WTC11 (cell line): ENCODE measurements around the gene MARCHF11. TPM values are rescaled to one million over a fixed set of nuclear protein-coding genes. Genes with fewer than 3 reads are reported as not detected.

Source experiments
- ATAC-seq: fragments of 200-7000 bp; cut with Tn5 transposase; 2 replicates; pipeline ENCODE4 v1.10.0; 2021; ENCODE audit warnings: mild to moderate bottlenecking, moderate library complexity
- CTCF ChIA-PET: fragments of 300-600 bp; sonication (Branson Sonifier 250); formaldehyde crosslinking; loops from one replicate; lab custom pipeline; 2021; ENCODE audit warnings: antibody characterized with exemption; lab: Charles Lee
- POLR2A ChIA-PET: fragments of 350-600 bp; sonication (Branson Sonifier 250); formaldehyde crosslinking; loops from one replicate; lab custom pipeline; 2021; ENCODE audit warnings: antibody characterized with exemption; lab: Charles Lee
- DNase-seq: peaks from one replicate; pipeline ENCODE4 v3.0.0; 2021; ENCODE audit warnings: low spot score
- H3K27ac Mint-ChIP-seq: 2 replicates; pipeline ENCODE4 v1.8.0; 2021; ENCODE audit warnings: mixed read lengths
- H3K27me3 Mint-ChIP-seq: 2 replicates; pipeline ENCODE4 v1.8.0; 2021; ENCODE audit warnings: low read depth, mild to moderate bottlenecking, moderate library complexity, mixed read lengths
- H3K36me3 Mint-ChIP-seq: 2 replicates; pipeline ENCODE4 v1.8.0; 2021; ENCODE audit warnings: mixed read lengths
- H3K4me1 Mint-ChIP-seq: 2 replicates; pipeline ENCODE4 v1.8.0; 2022; ENCODE audit warnings: mixed read lengths
- H3K4me3 Mint-ChIP-seq: 2 replicates; pipeline ENCODE4 v1.8.0; 2021; ENCODE audit warnings: mild to moderate bottlenecking, moderate library complexity, mixed read lengths
- H3K9me3 Mint-ChIP-seq: 2 replicates; pipeline ENCODE4 v1.8.0; 2021; ENCODE audit warnings: mixed read lengths
- CBFB ChIP-seq: sonication (generic); formaldehyde crosslinking; IDR thresholded peaks from 2 replicates; pipeline ENCODE4 v1.8.1; 2022; ENCODE audit warnings: mild to moderate bottlenecking, low read depth, missing genetic modification reagents
- CREM ChIP-seq: sonication (generic); formaldehyde crosslinking; IDR thresholded peaks from 2 replicates; pipeline ENCODE4 v1.8.1; 2022; ENCODE audit warnings: mild to moderate bottlenecking, missing genetic modification reagents, moderate library complexity
- ELF4 ChIP-seq: sonication (generic); formaldehyde crosslinking; IDR thresholded peaks from 2 replicates; pipeline ENCODE4 v1.8.1; 2022; ENCODE audit warnings: low read depth, mild to moderate bottlenecking, moderate library complexity, missing genetic modification reagents
- ETV6 ChIP-seq: sonication (generic); formaldehyde crosslinking; IDR thresholded peaks from 2 replicates; pipeline ENCODE4 v1.8.1; 2022; ENCODE audit warnings: mild to moderate bottlenecking, missing genetic modification reagents
- GRHL2 ChIP-seq: fragments of 250-450 bp; sonication (Bioruptor Pico); IDR thresholded peaks from 2 replicates; pipeline ENCODE4 v1.8.0; 2022; ENCODE audit warnings: mild to moderate bottlenecking, moderate library complexity; ENCODE audit not compliant: insufficient replicate concordance, severe bottlenecking
- HMGA2 ChIP-seq: fragments of 250-450 bp; sonication (Bioruptor Pico); IDR thresholded peaks from 2 replicates; pipeline ENCODE4 v1.4.0; 2021; ENCODE audit warnings: mild to moderate bottlenecking, moderate library complexity
- IRF2 ChIP-seq: sonication (generic); formaldehyde crosslinking; IDR thresholded peaks from 2 replicates; pipeline ENCODE4 v1.8.0; 2022; ENCODE audit warnings: low read depth, missing genetic modification reagents, borderline replicate concordance
- SMAD4 ChIP-seq: sonication (generic); formaldehyde crosslinking; IDR thresholded peaks from 2 replicates; pipeline ENCODE4 v1.8.0; 2022; ENCODE audit warnings: mild to moderate bottlenecking, missing genetic modification reagents
- TEAD4 ChIP-seq: sonication (generic); formaldehyde crosslinking; IDR thresholded peaks from 2 replicates; pipeline ENCODE4 v1.8.0; 2022; ENCODE audit warnings: mild to moderate bottlenecking, missing genetic modification reagents
- ZNF121 ChIP-seq: sonication (generic); formaldehyde crosslinking; IDR thresholded peaks from 2 replicates; pipeline ENCODE4 v1.8.0; 2023; ENCODE audit warnings: missing genetic modification reagents
- ZNF317 ChIP-seq: sonication (generic); formaldehyde crosslinking; IDR thresholded peaks from 2 replicates; pipeline ENCODE4 v1.8.1; 2023; ENCODE audit warnings: low read depth, mild to moderate bottlenecking, moderate library complexity, missing genetic modification reagents, borderline replicate concordance
- ZNF416 ChIP-seq: fragments of 250-450 bp; sonication (Bioruptor Pico); IDR thresholded peaks from 2 replicates; pipeline ENCODE4 v1.9.0; 2021; ENCODE audit warnings: mild to moderate bottlenecking, inconsistent platforms
- total RNA-seq: library from RNA; stranded (reverse); gene quantifications from 3 replicates; pipeline ENCODE4 v1.2.3, GENCODE V29; 2021
- TF ChIP-seq, protein P1 (sequence below): sonication (generic); formaldehyde crosslinking; IDR thresholded peaks from 2 replicates; pipeline ENCODE4 v1.8.0; 2022; ENCODE audit warnings: mild to moderate bottlenecking, missing genetic modification reagents
- TF ChIP-seq, protein P2 (sequence below): sonication (generic); formaldehyde crosslinking; conservative IDR thresholded peaks from 2 replicates; pipeline ENCODE4 v1.8.1; 2022; ENCODE audit warnings: mild to moderate bottlenecking, missing genetic modification reagents
- TF ChIP-seq, protein P3 (sequence below): sonication (generic); formaldehyde crosslinking; IDR thresholded peaks from 2 replicates; pipeline ENCODE4 v1.8.1; 2023; ENCODE audit warnings: mild to moderate bottlenecking, missing genetic modification reagents
- TF ChIP-seq, protein P4 (sequence below): fragments of 250-450 bp; sonication (Bioruptor Pico); IDR thresholded peaks from 2 replicates; pipeline ENCODE4 v1.9.0; 2021; ENCODE audit warnings: mild to moderate bottlenecking, borderline replicate concordance
- TF ChIP-seq, protein P5 (sequence below): sonication (generic); formaldehyde crosslinking; IDR thresholded peaks from 2 replicates; pipeline ENCODE4 v1.8.0; 2023; ENCODE audit warnings: missing genetic modification reagents
- TF ChIP-seq, protein P6 (sequence below): sonication (generic); formaldehyde crosslinking; IDR thresholded peaks from 2 replicates; pipeline ENCODE4 v1.8.1; 2023; ENCODE audit warnings: mild to moderate bottlenecking, missing genetic modification reagents, moderate library complexity
- TF ChIP-seq, protein P7 (sequence below): sonication (generic); formaldehyde crosslinking; IDR thresholded peaks from 2 replicates; pipeline ENCODE4 v1.8.0; 2023; ENCODE audit warnings: missing genetic modification reagents, mild to moderate bottlenecking, borderline replicate concordance

Gene MARCHF11
- total RNA-seq, 1 experiment from 2014 or later: 2.9 TPM

DNA sequence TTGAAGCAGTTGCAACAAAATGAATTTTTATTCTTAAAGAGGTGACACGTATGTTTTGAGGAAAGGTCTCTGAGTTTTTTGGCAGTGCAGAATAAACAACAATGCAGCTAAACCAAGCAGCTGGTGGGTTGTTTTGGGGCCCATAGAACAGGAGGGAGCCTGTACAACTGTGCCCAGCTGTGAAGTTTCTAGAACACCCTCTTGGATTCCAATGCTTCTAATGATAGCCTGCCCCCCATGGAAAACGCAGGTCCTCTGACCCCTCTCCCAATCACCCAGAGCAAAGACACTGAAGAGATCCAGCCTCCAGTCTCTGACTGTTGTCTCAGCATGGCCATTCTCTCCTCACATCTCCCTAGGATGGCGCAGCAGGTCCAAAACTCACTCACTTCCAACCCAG is 150.9 kb downstream of the MARCHF11 start (continued):
- TF ChIP-seq, protein P1, sequence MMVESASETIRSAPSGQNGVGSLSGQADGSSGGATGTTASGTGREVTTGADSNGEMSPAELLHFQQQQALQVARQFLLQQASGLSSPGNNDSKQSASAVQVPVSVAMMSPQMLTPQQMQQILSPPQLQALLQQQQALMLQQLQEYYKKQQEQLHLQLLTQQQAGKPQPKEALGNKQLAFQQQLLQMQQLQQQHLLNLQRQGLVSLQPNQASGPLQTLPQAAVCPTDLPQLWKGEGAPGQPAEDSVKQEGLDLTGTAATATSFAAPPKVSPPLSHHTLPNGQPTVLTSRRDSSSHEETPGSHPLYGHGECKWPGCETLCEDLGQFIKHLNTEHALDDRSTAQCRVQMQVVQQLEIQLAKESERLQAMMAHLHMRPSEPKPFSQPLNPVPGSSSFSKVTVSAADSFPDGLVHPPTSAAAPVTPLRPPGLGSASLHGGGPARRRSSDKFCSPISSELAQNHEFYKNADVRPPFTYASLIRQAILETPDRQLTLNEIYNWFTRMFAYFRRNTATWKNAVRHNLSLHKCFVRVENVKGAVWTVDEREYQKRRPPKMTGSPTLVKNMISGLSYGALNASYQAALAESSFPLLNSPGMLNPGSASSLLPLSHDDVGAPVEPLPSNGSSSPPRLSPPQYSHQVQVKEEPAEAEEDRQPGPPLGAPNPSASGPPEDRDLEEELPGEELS (CRISPR knock-in tag): no peak
- TF ChIP-seq ZNF121 (no peak), ZNF317 (no peak), IRF2 (CRISPR knock-in tag) (no peak), TEAD4 (CRISPR knock-in tag) (no peak)

DNA sequence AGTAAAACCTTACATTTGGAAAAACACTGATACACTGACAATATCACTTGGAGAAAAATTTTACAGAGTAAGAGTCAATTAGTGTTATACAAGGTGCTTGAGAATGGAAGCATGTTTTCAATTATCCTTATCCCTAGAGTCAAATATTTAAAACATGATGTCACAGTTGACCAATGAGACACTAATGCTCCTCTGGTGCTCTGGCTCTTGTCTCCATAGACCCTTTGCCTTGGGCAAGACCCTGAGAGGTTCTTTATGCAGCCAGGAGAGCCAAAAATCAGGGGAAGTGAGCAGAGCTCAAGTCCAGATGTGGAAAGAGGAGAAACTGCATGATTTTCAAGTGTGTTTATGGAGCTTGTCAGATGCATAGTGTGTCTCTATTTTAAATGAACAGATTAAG is 153.9 kb downstream of the MARCHF11 start:
- TF ChIP-seq, protein P2, sequence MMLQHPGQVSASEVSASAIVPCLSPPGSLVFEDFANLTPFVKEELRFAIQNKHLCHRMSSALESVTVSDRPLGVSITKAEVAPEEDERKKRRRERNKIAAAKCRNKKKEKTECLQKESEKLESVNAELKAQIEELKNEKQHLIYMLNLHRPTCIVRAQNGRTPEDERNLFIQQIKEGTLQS (CRISPR knock-in tag): no peak
- TF ChIP-seq, protein P3, sequence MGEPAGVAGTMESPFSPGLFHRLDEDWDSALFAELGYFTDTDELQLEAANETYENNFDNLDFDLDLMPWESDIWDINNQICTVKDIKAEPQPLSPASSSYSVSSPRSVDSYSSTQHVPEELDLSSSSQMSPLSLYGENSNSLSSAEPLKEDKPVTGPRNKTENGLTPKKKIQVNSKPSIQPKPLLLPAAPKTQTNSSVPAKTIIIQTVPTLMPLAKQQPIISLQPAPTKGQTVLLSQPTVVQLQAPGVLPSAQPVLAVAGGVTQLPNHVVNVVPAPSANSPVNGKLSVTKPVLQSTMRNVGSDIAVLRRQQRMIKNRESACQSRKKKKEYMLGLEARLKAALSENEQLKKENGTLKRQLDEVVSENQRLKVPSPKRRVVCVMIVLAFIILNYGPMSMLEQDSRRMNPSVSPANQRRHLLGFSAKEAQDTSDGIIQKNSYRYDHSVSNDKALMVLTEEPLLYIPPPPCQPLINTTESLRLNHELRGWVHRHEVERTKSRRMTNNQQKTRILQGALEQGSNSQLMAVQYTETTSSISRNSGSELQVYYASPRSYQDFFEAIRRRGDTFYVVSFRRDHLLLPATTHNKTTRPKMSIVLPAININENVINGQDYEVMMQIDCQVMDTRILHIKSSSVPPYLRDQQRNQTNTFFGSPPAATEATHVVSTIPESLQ: no peak
- no peak for TF ChIP-seq ETV6 (CRISPR knock-in tag)
- Mint-ChIP-seq H3K27me3 (no peaks in the 10 kb centered on the region), H3K4me1 (no peaks in the 10 kb centered on the region), H3K36me3 (no peaks in the 10 kb centered on the region), H3K9me3 (peaks cover 13% of the 10 kb centered on the region), H3K27ac (no peak overlapping the region), H3K4me3 (no peak overlapping the region)
- ATAC-seq (no peak), DNase-seq (no peak)
- CTCF ChIA-PET: no interaction called here
- POLR2A ChIA-PET: no interaction called here

DNA sequence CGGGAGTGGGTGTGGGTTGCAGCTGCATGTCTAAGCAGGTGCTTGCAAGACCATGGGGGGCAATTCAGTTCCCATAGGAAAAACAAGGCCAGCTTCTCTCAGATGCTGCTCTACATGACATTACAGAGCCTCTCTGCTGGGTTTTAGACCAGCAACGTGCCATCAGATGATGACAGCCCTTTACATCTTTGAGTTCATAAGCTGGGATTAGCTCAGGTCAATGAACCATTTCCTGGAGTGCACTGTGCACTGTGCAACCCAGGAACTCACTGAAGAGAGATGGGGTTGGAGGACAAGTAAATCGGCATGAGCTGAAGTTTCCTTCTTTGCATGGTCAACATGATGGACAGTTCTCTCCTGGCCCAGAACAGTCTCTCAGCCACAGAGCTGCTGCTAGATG is 160.6 kb downstream of the MARCHF11 start:
- no peaks in the 10 kb centered on the region for H3K27me3 Mint-ChIP-seq
- no peak for TF ChIP-seq GRHL2 (CRISPR knock-in tag)
- TF ChIP-seq, protein P4, sequence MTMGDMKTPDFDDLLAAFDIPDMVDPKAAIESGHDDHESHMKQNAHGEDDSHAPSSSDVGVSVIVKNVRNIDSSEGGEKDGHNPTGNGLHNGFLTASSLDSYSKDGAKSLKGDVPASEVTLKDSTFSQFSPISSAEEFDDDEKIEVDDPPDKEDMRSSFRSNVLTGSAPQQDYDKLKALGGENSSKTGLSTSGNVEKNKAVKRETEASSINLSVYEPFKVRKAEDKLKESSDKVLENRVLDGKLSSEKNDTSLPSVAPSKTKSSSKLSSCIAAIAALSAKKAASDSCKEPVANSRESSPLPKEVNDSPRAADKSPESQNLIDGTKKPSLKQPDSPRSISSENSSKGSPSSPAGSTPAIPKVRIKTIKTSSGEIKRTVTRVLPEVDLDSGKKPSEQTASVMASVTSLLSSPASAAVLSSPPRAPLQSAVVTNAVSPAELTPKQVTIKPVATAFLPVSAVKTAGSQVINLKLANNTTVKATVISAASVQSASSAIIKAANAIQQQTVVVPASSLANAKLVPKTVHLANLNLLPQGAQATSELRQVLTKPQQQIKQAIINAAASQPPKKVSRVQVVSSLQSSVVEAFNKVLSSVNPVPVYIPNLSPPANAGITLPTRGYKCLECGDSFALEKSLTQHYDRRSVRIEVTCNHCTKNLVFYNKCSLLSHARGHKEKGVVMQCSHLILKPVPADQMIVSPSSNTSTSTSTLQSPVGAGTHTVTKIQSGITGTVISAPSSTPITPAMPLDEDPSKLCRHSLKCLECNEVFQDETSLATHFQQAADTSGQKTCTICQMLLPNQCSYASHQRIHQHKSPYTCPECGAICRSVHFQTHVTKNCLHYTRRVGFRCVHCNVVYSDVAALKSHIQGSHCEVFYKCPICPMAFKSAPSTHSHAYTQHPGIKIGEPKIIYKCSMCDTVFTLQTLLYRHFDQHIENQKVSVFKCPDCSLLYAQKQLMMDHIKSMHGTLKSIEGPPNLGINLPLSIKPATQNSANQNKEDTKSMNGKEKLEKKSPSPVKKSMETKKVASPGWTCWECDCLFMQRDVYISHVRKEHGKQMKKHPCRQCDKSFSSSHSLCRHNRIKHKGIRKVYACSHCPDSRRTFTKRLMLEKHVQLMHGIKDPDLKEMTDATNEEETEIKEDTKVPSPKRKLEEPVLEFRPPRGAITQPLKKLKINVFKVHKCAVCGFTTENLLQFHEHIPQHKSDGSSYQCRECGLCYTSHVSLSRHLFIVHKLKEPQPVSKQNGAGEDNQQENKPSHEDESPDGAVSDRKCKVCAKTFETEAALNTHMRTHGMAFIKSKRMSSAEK (CRISPR knock-in tag): no peak
- TF ChIP-seq, protein P5, sequence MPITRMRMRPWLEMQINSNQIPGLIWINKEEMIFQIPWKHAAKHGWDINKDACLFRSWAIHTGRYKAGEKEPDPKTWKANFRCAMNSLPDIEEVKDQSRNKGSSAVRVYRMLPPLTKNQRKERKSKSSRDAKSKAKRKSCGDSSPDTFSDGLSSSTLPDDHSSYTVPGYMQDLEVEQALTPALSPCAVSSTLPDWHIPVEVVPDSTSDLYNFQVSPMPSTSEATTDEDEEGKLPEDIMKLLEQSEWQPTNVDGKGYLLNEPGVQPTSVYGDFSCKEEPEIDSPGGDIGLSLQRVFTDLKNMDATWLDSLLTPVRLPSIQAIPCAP (CRISPR knock-in tag): no peak
- no peak for TF ChIP-seq SMAD4
- TF ChIP-seq CBFB (CRISPR knock-in tag): no peak
- TF ChIP-seq HMGA2 (CRISPR knock-in tag): no peak
- TF ChIP-seq, protein P6, sequence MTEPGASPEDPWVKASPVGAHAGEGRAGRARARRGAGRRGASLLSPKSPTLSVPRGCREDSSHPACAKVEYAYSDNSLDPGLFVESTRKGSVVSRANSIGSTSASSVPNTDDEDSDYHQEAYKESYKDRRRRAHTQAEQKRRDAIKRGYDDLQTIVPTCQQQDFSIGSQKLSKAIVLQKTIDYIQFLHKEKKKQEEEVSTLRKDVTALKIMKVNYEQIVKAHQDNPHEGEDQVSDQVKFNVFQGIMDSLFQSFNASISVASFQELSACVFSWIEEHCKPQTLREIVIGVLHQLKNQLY: no peak
- TF ChIP-seq, protein P2 (CRISPR knock-in tag): no peak
- TF ChIP-seq, protein P7, sequence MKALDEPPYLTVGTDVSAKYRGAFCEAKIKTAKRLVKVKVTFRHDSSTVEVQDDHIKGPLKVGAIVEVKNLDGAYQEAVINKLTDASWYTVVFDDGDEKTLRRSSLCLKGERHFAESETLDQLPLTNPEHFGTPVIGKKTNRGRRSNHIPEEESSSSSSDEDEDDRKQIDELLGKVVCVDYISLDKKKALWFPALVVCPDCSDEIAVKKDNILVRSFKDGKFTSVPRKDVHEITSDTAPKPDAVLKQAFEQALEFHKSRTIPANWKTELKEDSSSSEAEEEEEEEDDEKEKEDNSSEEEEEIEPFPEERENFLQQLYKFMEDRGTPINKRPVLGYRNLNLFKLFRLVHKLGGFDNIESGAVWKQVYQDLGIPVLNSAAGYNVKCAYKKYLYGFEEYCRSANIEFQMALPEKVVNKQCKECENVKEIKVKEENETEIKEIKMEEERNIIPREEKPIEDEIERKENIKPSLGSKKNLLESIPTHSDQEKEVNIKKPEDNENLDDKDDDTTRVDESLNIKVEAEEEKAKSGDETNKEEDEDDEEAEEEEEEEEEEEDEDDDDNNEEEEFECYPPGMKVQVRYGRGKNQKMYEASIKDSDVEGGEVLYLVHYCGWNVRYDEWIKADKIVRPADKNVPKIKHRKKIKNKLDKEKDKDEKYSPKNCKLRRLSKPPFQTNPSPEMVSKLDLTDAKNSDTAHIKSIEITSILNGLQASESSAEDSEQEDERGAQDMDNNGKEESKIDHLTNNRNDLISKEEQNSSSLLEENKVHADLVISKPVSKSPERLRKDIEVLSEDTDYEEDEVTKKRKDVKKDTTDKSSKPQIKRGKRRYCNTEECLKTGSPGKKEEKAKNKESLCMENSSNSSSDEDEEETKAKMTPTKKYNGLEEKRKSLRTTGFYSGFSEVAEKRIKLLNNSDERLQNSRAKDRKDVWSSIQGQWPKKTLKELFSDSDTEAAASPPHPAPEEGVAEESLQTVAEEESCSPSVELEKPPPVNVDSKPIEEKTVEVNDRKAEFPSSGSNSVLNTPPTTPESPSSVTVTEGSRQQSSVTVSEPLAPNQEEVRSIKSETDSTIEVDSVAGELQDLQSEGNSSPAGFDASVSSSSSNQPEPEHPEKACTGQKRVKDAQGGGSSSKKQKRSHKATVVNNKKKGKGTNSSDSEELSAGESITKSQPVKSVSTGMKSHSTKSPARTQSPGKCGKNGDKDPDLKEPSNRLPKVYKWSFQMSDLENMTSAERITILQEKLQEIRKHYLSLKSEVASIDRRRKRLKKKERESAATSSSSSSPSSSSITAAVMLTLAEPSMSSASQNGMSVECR (CRISPR knock-in tag): no peak
- TF ChIP-seq ZNF416 (CRISPR knock-in tag): no peak
- no peak for TF ChIP-seq ELF4 (CRISPR knock-in tag)
- TF ChIP-seq CREM (CRISPR knock-in tag): no peak

More for the DNA sequence above, 160.6 kb downstream of the MARCHF11 start:
- H3K4me1 Mint-ChIP-seq: no peaks in the 10 kb centered on the region
- ChIA-PET CTCF (no interaction called here), POLR2A (no interaction called here)
- peaks cover 13% of the 10 kb centered on the region for H3K9me3 Mint-ChIP-seq
- no peaks in the 10 kb centered on the region; the same call in 1 of the 2 replicates for H3K36me3 Mint-ChIP-seq
- DNase-seq (no peak), ATAC-seq (no peak)
- H3K4me3 Mint-ChIP-seq: no peak overlapping the region
- no peak overlapping the region for H3K27ac Mint-ChIP-seq
